B cell (primary cell): ENCODE results near the gene PLA2R1. TPM values are rescaled to one million over a fixed set of nuclear protein-coding genes. Genes with fewer than 3 reads are reported as not detected.

Source experiments
- ATAC-seq: fragments of 200-7000 bp; cut with Tn5 transposase; one replicate; pipeline ENCODE4 v1.10.0; 2021; ENCODE audit warnings: low read depth, mild to moderate bottlenecking, moderate number of reproducible peaks, moderate library complexity
- CTCF ChIA-PET: fragments of 350-600 bp; sonication (Branson Sonifier 250); formaldehyde crosslinking; loops from one replicate; lab custom pipeline; 2021; ENCODE audit warnings: antibody characterized with exemption, inconsistent platforms; lab: Charles Lee
- POLR2A ChIA-PET: fragments of 350-600 bp; sonication (Branson Sonifier 250); formaldehyde crosslinking; loops from one replicate; lab custom pipeline; 2021; ENCODE audit warnings: antibody characterized with exemption; lab: Charles Lee
- DNase-seq: peaks from one replicate; pipeline ENCODE4 v3.0.0; 2013
- H2AFZ ChIP-seq: 2 replicates; pipeline ENCODE4 v1.6.1; 2012; ENCODE audit warnings: mild to moderate bottlenecking, low read depth, low read length; ENCODE audit not compliant: insufficient read depth, poor library complexity, severe bottlenecking
- H3K27ac ChIP-seq, 2 donors: 1 replicate in 1 of 2; 2 replicates in 1 of 2; pipeline ENCODE4 v1.5.1; 2012 to 2013; ENCODE audit warnings: low read length in 2 of 2, mild to moderate bottlenecking in 2 of 2, moderate library complexity in 1 of 2
- H3K27me3 ChIP-seq, 4 experiments: fragments of 200-600 bp in 1 of 4; sonication (generic) in 1 of 4; replicated peaks in 1 of 4; 1 replicate in 2 of 4; 2 replicates in 2 of 4; pipeline versions ENCODE4 v1.6.1 to v1.7.0; 2013 to 2016; ENCODE audit warnings: low read length in 3 of 4, mild to moderate bottlenecking in 2 of 4, mixed read lengths in 1 of 4, moderate library complexity in 1 of 4; ENCODE audit not compliant: insufficient read depth in 4 of 4, control insufficient read depth in 3 of 4; ENCODE audit errors: control extremely low read depth in 1 of 4
- H3K36me3 ChIP-seq, 2 experiments: replicated peaks in 1 of 2; 1 replicate in 1 of 2; 2 replicates in 1 of 2; pipeline versions ENCODE4 v1.6.1 to v1.7.1; 2013; ENCODE audit warnings: low read length in 1 of 2; ENCODE audit not compliant: insufficient read depth in 2 of 2, control insufficient read depth in 1 of 2; ENCODE audit errors: control extremely low read depth in 1 of 2, extremely low read depth in 1 of 2
- H3K4me1 ChIP-seq, 2 donors: fragments of 200-600 bp in 1 of 2; sonication (generic) in 1 of 2; 1 replicate in 1 of 2; 2 replicates in 1 of 2; pipeline versions ENCODE4 v1.5.1 to v1.6.1; 2013 to 2017; ENCODE audit warnings: low read length in 2 of 2; ENCODE audit not compliant: control insufficient read depth in 2 of 2, insufficient read depth in 2 of 2
- H3K4me2 ChIP-seq: replicated peaks from 2 replicates; pipeline ENCODE3; 2012; ENCODE audit warnings: mild to moderate bottlenecking, low read depth, low read length; ENCODE audit not compliant: poor library complexity, severe bottlenecking
- H3K4me3 ChIP-seq, 5 experiments: fragments of 200-600 bp in 1 of 5; sonication (generic) in 1 of 5; 1 replicate in 3 of 5; 2 replicates in 2 of 5; pipeline versions ENCODE4 v1.5.1 to v1.7.0; 2011 to 2016; ENCODE audit warnings: low read length in 4 of 5, mild to moderate bottlenecking in 4 of 5, low read depth in 2 of 5, control low read depth in 1 of 5, moderate library complexity in 1 of 5; ENCODE audit not compliant: insufficient read depth in 1 of 5; ENCODE audit errors: control extremely low read depth in 1 of 5, extremely low read depth in 1 of 5
- H3K79me2 ChIP-seq: fragments of 200-600 bp; sonication (generic); one replicate; pipeline ENCODE4 v1.6.0; 2016; ENCODE audit warnings: low read length; ENCODE audit not compliant: control insufficient read depth, insufficient read depth
- H3K9ac ChIP-seq: fragments of 200-600 bp; sonication (generic); 2 replicates; pipeline ENCODE4 v1.6.1; 2017; ENCODE audit warnings: mild to moderate bottlenecking, low read length, moderate library complexity
- H3K9me3 ChIP-seq, 3 donors: one replicate each; pipeline versions ENCODE4 v1.6.1 to v1.7.1; 2013; ENCODE audit warnings: low read length in 2 of 3; ENCODE audit not compliant: control insufficient read depth in 2 of 3, insufficient read depth in 1 of 3; ENCODE audit errors: control extremely low read depth in 1 of 3
- H4K20me1 ChIP-seq: 2 replicates; pipeline ENCODE4 v1.6.0; 2012; ENCODE audit warnings: mild to moderate bottlenecking, low read length; ENCODE audit not compliant: insufficient read depth, control insufficient read depth, poor library complexity, severe bottlenecking
- H3K27ac Mint-ChIP-seq: one replicate; pipeline ENCODE4 v1.8.0; 2021; ENCODE audit warnings: mixed read lengths
- H3K27me3 Mint-ChIP-seq: one replicate; pipeline ENCODE4 v1.8.0; 2021; ENCODE audit warnings: mixed read lengths
- H3K4me1 Mint-ChIP-seq: one replicate; pipeline ENCODE4 v1.8.0; 2021; ENCODE audit warnings: mixed read lengths
- H3K4me3 Mint-ChIP-seq: one replicate; pipeline ENCODE4 v1.8.0; 2021; ENCODE audit warnings: mixed read lengths
- H3K9me3 Mint-ChIP-seq: one replicate; pipeline ENCODE4 v1.8.0; 2022; ENCODE audit warnings: mixed read lengths; ENCODE audit not compliant: insufficient read depth
- EZH2 ChIP-seq: IDR thresholded peaks from 2 replicates; pipeline ENCODE4 v1.6.1; 2012; ENCODE audit warnings: borderline replicate concordance, low read depth, mild to moderate bottlenecking, moderate library complexity, low read length; ENCODE audit not compliant: insufficient read depth, poor library complexity, severe bottlenecking
- WGBS: methylation state at CpG from one replicate; pipeline ENCODE4 v1.1.5; 2013; ENCODE audit warnings: missing lambda C conversion rate; ENCODE audit not compliant: insufficient coverage; 5-methylcytosine and 5-hydroxymethylcytosine counted together
- intact Hi-C: fragments of 100-400 bp; cut with micrococcal nuclease; formaldehyde crosslinking; loops from one replicate; pipeline ENCODE4 v1.10.0; 2022
- polyA plus RNA-seq: library from polyadenylated mRNA; depleted of rRNA; stranded (reverse); fragments of >200 nt; gene quantifications from 2 replicates; pipeline ENCODE4 v1.2.3, GENCODE V29; 2012
- total RNA-seq, 2 donors: library from RNA; stranded (reverse); fragments of 120-200 nt in 1 of 2; gene quantifications; 1 replicate in 1 of 2; 2 replicates in 1 of 2; pipeline versions ENCODE4 v1.2.3 to v1.2.4, GENCODE V29; 2013 to 2022
- TF ChIP-seq, protein P1 (sequence below): fragments of 200-600 bp; IDR thresholded peaks from one replicate; pipeline ENCODE4 v1.8.0; 2022; ENCODE audit warnings: antibody characterized with exemption, mild to moderate bottlenecking

Gene PLA2R1
- total and polyA plus RNA-seq, 2 donors (not counting 1 experiment from before 2014, with no cell fraction given), result not detected

GRCh38 chr2:159897081-159897480, 165.3 kb downstream of the PLA2R1 start:
- ChIA-PET POLR2A (no interaction called here), CTCF (no interaction called here)
- Histone ChIP-seq H3K4me2 (no peak overlapping the region), H3K4me3 (no peak overlapping the region), H3K36me3 (peaks cover 9 to 10% of the 10 kb centered on the region in 2 experiments), H3K79me2 (peaks cover 52% of the 10 kb centered on the region), H3K9me3 (no peaks in the 10 kb centered on the region), H3K9ac (no peak overlapping the region), H3K4me1 (peaks cover 7 to 13% of the 10 kb centered on the region in 2 donors), H2AFZ (no peak overlapping the region), H3K27ac (no peak overlapping the region), H3K27me3 (no peaks in the 10 kb centered on the region), H4K20me1 (peaks cover 4% of the 10 kb centered on the region)
- Mint-ChIP-seq H3K27me3 (no peaks in the 10 kb centered on the region), H3K4me1 (peaks cover 67% of the 10 kb centered on the region), H3K9me3 (no peaks in the 10 kb centered on the region), H3K27ac (peak overlapping the region; percentile 12), H3K4me3 (no peak overlapping the region)
- intact Hi-C loops, result no loop called here
- no peak for TF ChIP-seq EZH2
- TF ChIP-seq, protein P1, sequence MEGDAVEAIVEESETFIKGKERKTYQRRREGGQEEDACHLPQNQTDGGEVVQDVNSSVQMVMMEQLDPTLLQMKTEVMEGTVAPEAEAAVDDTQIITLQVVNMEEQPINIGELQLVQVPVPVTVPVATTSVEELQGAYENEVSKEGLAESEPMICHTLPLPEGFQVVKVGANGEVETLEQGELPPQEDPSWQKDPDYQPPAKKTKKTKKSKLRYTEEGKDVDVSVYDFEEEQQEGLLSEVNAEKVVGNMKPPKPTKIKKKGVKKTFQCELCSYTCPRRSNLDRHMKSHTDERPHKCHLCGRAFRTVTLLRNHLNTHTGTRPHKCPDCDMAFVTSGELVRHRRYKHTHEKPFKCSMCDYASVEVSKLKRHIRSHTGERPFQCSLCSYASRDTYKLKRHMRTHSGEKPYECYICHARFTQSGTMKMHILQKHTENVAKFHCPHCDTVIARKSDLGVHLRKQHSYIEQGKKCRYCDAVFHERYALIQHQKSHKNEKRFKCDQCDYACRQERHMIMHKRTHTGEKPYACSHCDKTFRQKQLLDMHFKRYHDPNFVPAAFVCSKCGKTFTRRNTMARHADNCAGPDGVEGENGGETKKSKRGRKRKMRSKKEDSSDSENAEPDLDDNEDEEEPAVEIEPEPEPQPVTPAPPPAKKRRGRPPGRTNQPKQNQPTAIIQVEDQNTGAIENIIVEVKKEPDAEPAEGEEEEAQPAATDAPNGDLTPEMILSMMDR, result no peak
- ATAC-seq (no peak), DNase-seq (no peak)
- 67% methylated on average over 1 of the region's 1 CpG for whole genome bisulfite sequencing

GRCh38 chr2:159895258-159896065, 167.0 kb downstream of the PLA2R1 start:
- CTCF ChIA-PET, result interaction anchor here (0.8 to 1.0 kb wide), 2 partner anchors 10 kb away, joined by 3 to 5 read pairs; partner anchors contain the start of gene LY75
- no peak overlapping the region for H3K9ac ChIP-seq
- peak overlapping the region; percentile 72 for H3K27ac Mint-ChIP-seq

More at GRCh38 chr2:159895258-159896065, 167.0 kb downstream of the PLA2R1 start:
- Histone ChIP-seq H3K4me3 (no peak overlapping the region), H3K4me1 (peaks cover 17 to 19% of the 10 kb centered on the region in 2 donors), H3K4me2 (no peak overlapping the region), H3K79me2 (peaks cover 52% of the 10 kb centered on the region), H3K27me3 (no peaks in the 10 kb centered on the region), H2AFZ (no peak overlapping the region), H3K36me3 (peaks cover 10 to 12% of the 10 kb centered on the region in 2 experiments), H4K20me1 (peaks cover 4% of the 10 kb centered on the region), H3K9me3 (no peaks in the 10 kb centered on the region), H3K27ac (peak overlapping the region in 1 of 2 donors; percentile 53)
- Mint-ChIP-seq H3K4me3 (peak overlapping the region; percentile 33), H3K4me1 (peaks cover 69% of the 10 kb centered on the region), H3K9me3 (no peaks in the 10 kb centered on the region), H3K27me3 (no peaks in the 10 kb centered on the region)
- peak; percentile 75 for ATAC-seq
- intact Hi-C loops, result loop anchor here (2.0 kb wide), 1 partner anchor 17 kb away; no protein-coding TSS in a partner anchor
- TF ChIP-seq, protein P1, result no peak
- TF ChIP-seq EZH2, result no peak
- DNase-seq, result peak; percentile 40
- POLR2A ChIA-PET, result interaction anchor here (0.5 to 1.2 kb wide), 3 partner anchors 8 to 19 kb away, joined by 3 to 9 read pairs (median 3); no protein-coding TSS in a partner anchor
- 48% methylated on average over 2 of the region's 4 CpGs for WGBS
